GM18868 (cell line): ENCODE results near the gene ARHGAP26.

Experiments used
- ATAC-seq: cut with Tn5 transposase; IDR thresholded peaks from one replicate; pipeline ENCODE4 v1.9.1; 2021; ENCODE audit warnings: mild to moderate bottlenecking, moderate library complexity; ENCODE audit not compliant: unreplicated experiment

ARHGAP26 gene

DNA sequence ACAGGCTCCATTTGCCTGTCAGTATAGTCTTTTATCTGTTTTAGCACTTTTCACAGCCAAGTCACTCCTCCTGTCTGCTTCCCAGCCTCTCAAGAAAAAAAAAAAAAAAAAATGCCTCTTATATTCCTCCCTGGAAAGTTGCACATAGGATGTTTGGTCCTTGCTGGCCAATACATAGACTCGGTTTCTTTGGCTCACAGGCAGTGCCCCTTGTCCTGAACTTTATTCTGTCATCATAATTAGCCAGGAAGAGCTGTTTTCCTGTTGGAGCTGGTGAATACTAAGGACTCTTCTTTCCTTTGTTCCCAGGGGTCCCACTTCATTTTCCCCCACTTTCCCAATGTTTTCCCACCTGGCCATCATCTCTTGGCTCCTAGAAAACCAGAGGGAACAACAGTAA is 442.1 kb downstream of the ARHGAP26 start:
- ATAC-seq = no peak

DNA sequence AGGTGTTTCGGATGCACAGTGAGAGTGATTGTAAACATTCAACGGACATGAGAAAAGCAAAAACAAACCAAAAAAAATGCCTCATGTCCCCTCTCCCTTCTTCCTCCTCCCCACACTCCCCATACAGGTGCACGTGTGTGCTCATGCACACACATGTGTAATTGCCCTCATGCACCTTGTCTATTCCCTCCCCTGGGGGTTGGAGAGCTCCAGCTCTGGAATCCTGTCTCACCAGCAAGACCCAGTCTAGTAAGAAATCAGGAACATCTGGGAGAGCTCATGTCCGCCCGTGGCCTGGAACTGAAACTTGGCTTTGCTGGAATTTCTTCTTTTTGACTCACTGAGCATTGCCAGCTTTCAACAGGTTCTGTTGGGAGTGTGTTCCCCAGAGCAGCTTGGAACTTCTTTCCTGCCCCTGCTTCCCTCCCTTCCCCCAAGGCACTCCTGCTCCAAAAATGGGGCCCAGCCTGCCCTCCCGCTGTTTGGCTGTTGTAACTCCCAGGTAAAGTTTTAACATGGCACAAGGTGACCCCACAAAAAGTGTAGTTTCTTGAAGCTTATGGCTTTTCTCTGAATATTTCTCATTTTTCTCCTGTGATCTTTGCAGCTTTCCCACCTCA is 443.2 kb downstream of the ARHGAP26 start:
- ATAC-seq = no peak

DNA sequence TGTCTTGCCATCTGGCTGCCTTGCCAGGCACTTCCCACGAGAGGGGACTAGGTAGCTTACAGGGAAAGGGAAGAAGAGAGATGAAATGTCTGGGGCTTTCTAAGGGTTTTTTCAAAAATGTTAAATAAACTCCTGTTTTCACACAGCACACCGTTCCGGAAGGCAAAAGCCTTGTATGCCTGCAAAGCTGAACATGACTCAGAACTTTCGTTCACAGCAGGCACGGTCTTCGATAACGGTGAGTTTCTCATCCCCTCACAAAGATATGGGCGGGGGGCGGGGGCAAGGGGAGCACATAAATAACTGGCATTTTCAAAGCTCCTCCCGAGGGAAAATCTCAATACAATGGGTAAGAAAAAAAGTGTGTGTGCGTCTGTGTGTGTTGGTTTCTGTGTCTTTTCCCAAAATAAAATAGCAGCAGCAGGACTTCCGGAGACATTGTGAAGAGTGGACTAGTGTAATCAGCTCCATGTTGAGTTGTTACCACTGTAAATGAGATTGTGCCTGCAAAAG is 443.7 kb downstream of the ARHGAP26 start:
- ATAC-seq = peak; percentile 71

DNA sequence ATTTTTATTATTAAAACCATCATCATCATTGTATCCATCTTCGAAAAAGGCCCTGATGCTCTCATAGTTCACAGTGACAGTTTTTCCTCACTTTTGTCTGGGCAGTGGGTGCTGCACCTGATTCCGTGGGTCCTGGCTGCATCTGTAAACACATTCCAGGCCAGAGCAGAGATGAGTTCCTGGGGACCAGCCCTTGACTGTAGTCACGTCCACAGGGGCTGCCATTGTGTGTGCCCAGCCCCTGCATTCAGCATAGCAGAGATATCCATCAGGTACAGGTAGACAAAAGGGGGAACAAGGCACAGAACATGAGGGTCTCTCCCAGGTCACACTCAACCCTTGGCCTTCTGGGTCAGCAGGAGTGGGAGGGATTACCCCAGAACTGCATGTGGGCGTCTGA is 444.3 kb downstream of the ARHGAP26 start:
- no peak for ATAC-seq

DNA sequence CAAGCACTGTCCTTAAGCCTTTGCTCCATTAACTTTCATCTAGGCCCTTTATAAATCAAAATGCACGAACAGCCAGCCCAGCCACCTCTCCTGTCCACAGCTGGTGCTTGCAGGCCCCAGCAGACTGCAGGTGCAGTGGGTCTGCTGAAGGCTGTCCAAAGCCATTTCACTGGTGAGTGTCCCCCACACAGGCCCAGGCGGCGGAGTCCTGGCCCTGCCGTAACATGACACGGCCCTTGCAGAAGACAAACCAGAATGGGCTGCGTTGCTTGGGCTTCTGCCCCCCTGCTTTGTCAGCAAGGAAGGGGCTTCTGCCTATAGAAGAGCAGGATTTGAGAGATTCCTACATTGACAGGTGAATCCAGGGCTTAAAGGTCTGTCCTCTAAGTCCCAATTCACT is 444.7 kb downstream of the ARHGAP26 start:
- ATAC-seq = no peak

DNA sequence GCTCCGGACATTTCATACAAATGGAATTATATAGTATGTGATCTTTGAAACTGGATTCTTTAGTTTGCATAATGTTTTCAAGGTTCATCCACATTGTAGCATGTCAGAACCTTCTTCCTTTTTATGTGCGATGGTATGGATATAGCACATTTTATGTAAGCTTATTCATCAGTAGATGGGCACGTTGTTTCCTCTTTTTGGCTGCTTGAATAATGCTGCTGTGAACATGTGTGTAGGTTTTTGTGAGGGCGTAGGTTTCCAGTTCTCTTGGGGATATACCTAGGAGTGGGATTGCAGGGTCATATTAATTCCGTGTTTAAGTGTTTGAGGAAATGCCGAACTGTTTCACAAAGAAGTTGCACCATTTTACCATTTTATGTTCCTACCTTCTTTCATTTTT is 445.5 kb downstream of the ARHGAP26 start:
- no peak for ATAC-seq

DNA sequence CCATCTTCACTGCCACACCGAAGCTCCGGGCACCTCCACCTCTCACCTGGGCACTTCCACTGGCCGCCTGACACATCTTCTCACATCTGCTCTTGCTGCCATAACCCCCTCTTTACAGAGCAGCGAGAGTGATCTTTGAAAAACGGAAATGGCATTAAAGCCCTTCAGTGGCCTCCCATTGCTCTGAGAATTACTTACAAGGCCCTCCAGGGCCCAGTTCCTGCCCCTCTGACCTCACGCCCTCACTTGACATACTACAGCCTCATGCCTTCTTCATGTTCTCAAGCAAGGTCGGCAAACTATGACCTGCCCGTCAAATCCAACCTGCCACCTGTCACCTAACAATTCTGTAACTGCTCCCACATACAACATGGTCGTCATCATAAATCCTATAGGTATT is 446.0 kb downstream of the ARHGAP26 start:
- ATAC-seq = no peak

DNA sequence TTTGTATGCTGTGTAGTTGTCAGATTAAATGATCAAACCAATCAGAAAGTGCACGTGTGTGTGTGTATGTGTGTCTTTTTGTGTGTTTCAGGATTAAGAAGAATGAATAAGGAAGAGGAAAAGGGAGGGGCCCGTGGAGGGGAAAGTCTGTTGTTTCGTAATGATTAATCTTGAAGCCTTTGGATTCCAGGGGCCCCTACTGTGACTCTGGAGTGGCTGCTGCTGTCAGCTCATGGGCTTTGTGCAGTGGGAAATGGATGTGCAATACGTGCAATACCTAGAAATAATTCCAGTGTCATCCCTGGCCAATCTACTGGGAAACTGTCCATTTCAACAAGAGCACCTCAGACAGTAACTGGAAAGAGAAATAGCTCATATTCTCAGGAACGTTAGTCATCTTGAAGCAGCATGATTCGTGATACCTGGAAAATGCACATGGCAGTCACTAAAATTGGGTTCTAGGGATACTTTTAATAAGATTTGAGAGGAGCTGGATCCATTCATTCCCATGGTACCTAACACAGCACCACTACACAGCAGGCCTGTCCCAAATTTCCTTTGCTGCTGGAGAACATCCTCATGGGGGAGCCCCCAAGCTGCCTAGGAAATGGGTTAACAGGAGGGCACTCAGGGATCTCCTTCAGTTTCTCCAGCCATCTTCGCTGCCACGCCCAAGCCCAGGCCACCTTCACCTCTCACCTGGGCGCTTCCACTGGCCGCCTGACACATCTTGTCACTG is 447.1 kb downstream of the ARHGAP26 start:
- no peak for ATAC-seq

DNA sequence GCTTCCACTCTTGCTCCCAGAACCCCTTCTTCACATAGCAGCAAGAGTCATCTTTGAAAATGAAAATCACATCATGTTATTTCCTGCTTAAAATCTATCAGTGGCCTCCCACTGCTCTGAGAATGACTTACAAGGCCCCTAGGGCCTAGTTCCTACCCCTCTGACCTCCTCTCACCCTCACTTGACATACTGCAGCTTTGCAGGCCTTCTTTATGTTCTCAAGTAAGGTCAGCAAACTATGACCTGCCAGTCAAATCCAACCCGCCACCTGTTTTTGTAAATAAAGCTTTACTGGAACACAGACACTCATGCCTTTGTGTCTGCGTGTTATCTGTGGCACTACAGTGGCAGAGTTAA is 447.6 kb downstream of the ARHGAP26 start:
- no peak for ATAC-seq

DNA sequence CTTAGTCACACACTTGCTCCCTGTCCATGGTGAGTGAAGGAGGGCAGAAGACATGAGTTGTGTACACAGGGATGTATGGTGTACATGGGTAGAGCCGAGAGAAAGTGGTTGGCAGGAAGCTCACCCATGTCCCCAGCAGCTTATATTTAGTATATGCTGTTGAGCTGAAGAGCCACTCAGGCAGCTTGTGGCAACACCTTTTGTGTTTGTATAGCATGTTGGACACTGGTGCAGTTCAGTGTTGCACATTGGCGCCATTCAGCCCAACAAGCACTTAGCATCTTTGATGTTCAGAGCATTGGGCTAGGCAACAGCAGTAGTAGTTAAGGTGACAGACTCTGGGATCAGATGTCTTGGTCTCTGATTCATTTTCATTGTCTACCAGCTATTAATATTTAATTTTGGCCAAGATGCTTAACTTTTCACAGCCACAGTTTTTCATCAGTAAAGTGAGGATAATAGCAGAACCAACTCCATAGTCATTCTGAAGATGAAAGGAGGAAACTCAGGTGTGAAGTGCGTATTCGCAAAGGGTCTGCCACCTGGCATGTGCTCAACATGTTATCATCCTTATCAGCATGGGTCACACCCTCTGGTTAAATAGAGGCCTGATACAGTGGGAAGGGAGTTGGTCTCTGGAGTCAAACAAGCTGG is 448.5 kb downstream of the ARHGAP26 start:
- ATAC-seq = no peak

DNA sequence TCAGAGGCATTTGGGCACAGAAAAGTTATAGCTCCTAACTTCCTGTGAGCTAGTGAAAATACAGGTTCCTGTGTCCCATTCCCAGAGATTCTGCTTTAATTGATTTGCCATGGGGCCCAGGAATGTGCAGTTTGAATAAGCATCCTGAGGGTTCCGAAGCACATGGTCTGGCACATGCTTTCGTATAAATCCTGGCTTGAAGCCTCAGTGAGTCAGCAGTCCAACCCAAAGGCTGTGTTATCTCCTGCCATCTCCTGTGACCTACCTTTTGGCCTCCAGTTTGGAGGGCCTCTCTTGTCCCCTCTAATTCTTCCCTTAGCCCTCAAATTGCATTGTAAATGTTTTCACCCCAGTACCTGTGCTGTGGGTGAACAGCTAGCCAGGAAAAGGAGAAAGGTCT is 449.5 kb downstream of the ARHGAP26 start:
- ATAC-seq = no peak

DNA sequence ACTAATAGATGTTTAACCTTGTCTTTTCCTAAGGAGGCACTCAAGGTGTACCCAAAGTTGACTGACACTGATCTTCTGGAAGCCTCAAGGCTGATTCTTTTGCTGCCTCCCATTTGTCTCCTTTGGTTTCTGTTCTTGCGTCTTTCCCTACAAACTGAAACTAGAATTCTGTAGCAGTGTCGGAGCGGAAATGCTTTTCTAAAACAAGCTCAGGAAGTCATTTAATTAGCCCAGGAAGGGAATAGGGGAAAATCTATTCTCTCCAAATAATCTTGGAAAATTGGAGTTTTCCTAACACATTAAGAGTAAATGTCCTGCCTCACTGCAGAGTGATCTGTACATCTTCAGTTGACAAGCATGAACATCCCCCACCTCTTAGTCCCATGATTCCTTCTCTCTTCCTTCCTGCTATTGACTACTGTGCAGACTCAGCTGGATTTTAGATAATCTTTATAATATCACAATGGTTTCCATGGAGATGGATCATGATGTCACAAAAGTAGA is 450.6 kb downstream of the ARHGAP26 start:
- no peak for ATAC-seq

DNA sequence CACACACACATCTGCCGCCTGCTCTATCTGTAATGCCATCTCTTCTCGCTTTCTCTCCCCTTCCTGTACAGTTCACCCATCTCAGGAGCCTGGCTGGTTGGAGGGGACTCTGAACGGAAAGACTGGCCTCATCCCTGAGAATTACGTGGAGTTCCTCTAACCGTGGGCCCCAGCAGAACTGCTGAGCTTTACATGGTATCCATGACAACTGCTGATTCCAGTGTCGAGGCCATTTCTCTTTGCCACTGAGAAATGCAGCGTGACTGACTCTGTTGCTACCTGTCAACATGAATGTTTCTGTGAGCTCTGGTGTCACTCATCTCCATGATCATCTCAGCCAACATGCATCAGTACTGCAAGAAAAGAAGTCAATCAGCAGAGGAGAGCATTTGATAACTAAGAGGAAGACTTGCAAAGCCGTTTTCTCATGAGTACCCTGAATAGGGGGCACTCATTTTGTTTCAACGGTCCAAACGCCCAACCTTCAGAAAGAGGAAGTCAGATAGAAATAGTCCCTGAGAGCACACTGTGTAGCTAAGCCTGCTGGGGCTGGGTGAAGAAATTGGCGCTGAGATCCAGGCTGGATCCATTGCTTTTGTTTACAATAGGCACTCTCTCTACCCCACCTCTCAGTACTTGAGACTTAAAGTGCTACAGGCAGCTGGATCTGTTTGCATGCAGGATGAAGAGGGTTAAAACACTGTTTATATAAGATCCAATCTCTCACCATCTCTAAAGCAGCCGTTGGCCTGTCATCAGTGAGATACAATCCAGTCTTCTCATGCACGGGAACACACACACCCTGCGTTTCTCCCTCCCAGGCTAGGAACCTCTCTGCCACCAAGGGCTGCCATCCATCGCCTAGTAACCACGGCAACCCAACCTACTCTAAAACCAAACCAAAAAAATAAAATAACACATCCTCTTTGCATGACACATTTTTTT is 452.4 kb downstream of the ARHGAP26 start:
- peak; percentile 79 for ATAC-seq

DNA sequence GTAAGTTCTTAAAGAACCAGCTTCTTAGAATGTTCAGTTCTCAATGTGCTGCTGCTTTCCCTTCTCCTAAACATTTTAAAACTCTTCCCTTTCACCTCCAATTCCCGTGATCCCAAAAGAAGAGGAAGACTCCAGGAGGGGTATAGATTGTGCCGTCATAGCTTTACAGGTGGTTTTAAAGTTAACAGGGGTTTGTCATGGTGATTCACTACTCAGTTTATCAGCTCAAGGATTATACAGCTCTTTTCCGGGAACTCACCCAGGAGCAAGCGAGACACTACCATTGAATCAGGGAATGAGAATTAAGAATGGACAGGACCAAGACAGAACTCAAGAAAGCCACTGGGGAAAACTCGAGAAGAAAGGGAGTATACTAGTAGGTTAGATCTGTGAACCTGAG is 454.5 kb downstream of the ARHGAP26 start:
- no peak for ATAC-seq

DNA sequence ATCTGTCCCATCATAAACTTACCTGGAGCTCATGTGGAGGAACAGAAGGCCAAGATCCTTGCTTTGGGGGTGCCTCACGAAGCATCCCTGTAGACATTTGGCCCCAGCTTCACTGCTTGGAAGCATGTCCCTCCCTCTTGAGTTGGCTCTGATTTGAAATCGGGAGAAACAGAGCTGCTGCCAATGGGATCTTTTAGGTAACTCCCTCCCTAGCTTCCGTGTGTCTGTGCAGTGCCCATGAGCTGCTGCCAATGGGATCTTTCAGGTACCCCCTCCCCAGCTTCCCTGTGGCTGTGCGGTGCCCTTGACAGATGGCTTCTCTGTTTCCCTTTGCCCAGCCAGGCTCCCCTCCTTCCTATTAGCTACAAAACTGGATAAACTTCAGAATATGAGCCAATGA is 455.3 kb downstream of the ARHGAP26 start:
- no peak for ATAC-seq

DNA sequence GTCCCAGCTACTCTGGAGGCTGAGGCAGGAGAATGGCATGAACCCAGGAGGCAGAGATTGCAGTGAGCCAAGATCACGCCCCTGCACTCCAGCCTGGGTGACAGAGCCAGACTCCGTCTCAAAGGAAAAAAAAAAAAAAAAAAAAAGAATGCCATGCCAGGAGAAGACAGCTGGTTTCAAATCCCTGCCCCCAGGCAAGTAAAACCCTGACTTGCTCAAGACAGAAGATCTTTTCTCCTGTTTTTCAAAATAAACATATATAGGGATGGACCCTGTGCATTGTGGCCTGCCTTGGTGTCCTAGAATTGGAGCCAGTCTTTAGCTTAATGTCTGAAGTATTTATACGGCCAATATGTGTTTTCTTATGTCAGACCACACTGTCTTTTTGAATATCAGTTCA is 456.2 kb downstream of the ARHGAP26 start:
- no peak for ATAC-seq

DNA sequence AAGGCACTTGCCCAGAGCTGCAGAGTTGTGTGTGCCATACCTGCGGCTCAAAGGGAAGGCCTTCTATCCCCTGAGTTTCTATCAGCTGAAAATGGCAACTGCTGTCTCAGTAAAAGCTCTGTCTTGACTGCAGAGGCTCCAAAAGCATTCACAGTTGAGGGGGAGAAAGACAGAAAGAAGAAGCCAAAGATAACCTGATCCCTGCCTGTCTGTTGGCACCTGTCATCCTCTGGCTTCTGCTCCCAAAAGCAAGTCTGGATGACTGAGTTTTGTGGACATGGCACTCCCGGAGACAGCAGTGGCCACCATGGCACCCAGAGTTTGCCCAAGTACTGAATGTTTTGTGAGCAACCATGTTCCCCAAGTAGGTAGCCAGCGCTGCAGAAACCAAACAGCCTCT is 456.7 kb downstream of the ARHGAP26 start:
- ATAC-seq = no peak

DNA sequence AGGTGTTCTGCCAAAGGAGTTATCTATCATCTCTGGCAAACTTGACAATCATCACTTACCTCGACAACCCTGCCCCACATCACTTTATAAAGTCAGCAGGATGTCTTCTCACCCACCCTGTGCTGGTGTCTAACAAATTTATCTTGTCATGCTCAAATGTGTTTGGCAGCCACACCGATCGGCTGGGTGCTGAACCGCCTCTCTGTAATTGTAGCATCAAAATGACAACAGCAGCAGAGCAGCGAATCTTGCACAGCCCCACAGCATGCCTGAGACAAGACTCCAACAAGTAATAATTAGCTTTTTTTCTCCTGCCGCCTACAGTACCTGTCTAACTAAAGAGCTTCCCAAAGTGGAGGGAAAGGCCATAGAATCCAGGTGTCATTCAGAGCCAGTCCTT is 457.1 kb downstream of the ARHGAP26 start:
- no peak for ATAC-seq

DNA sequence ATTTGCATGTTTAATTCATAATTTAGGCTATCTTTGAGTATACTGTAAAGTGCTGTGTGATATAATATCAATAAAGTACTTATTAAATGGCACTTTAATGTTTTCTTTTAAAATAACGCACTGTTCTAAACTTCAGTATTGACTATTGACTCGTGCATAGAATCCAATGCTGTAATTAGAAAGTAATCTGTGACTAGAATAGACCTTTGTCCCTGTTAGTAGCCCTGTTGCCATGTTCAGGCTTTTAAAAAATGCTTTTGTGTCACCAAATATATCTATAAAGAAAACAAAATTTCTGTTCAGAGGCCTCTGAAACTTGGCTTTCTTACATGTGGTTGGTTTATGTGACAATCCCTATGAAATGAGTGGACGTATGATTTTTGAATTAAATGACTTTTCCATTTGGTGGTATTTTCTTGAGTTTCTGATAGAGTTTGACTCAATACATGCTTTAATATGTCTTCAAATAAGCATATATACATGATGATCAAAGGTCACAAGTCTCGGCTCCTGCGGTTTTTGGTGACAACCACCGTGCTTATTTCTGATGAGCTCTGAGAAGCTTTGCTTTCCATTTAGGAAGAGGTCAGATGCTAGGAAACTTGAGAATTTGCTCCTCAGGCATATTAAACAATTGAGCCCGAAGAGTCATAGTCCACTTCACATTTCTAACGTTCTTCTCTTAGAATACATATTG is 458.6 kb downstream of the ARHGAP26 start:
- ATAC-seq = no peak

DNA sequence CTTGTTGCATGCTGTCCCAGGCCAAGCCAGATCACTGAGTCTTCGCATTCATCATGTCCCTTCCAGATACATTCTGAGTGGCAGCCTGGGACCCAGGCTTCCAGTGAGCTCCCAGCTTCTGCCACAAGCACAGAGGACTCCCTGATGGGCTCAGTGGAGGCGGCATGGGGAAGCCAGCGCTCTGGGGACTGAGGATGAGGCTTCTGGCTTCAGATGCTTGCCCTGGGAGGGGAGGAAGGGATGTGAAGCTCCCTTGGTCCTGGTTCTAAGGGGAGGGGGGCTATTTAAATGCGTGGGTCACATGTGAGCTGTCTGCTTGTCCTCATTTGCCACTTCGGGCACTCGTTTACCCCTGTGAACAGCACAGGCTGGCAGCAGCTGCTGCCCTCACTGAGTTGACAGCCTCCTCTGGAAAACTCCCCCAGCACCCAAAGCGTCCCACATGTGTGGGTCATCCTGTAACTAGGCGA is 459.3 kb downstream of the ARHGAP26 start:
- peak; percentile 61 for ATAC-seq
